Measurements from ENCODE around the gene FKBP8.

Gene FKBP8

DNA sequence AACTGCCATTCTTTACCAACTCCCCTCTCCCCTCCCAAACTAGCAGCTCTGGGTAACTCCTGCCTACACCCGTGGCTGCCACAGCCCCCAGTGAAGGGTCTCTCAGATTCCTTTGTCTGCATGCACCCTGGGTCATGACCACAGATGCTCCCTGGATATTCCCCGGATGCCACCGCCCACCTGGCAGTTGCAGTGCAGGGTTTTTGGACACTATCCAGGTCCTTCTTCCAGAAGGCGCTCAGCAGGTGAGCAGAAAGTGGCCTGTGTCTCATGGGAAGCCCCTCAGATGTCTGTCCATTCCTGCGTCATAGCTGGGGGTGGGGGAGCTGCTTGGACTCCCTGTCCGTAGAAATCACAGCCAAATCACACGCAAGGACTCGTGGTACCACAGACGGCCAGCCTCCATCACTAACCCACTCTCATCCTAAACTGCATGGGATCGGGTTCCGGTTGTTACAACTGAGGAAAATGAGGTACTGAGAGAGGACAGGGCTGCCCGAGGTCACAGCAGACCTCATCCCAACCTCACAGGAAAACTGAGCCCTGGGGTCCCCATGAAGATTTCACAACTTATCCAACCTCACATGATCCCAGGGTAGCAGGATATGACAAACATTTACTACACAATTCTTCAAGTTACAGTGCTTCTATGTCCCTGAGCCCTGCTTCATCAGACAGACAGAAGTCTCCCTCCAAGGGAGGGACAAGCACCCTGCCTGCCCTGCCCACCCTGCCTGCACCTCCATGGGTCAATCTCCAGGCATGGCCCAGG lies 60.1 kb downstream of the FKBP8 start:
- no peak for DNase-seq (ENCODE audit: low spot score)

Measured in left forelimb (tissue), 1 donor.